Panc1 (cell line): Measurements from ENCODE around the gene CNKSR3. TPM values are rescaled to one million over a fixed set of nuclear protein-coding genes. Genes with fewer than 3 reads are reported as not detected.

ENCODE experiments used
- ATAC-seq: fragments of 200-7000 bp; cut with Tn5 transposase; 2 replicates; pipeline ENCODE4 v1.9.1; 2020; ENCODE audit warnings: mild to moderate bottlenecking, moderate library complexity
- BruUV-seq: library from RNA; stranded (reverse); fragments of 400-500 nt; replicated peaks from 2 replicates; lab custom pipeline; 2021; lab: Mats Ljungman, UMichigan
- CTCF ChIA-PET: fragments of 300-600 bp; sonication (Branson Sonifier 250); formaldehyde crosslinking; loops from one replicate; lab custom pipeline; 2022; ENCODE audit warnings: antibody characterized with exemption; lab: Charles Lee
- POLR2A ChIA-PET: fragments of 300-600 bp; sonication (Branson Sonifier 250); formaldehyde crosslinking; loops from one replicate; lab custom pipeline; 2022; ENCODE audit warnings: antibody characterized with exemption; lab: Charles Lee
- DNase-seq: peaks from one replicate; pipeline ENCODE4 v3.0.0-alpha.2; 2010; ENCODE audit warnings: low read depth, low spot score
- H3K27ac ChIP-seq: 2 replicates; pipeline ENCODE4 v1.5.1; 2011; ENCODE audit warnings: mild to moderate bottlenecking, low read length, inconsistent platforms
- H3K27me3 ChIP-seq: fragments of 200-500 bp; sonication (Bioruptor generic); 2 replicates; pipeline ENCODE4 v1.6.0; 2014; ENCODE audit warnings: low read length, inconsistent platforms; ENCODE audit not compliant: control insufficient read depth, insufficient read depth
- H3K36me3 ChIP-seq: fragments of 200-500 bp; sonication (Bioruptor generic); 2 replicates; pipeline ENCODE4 v1.5.1; 2014; ENCODE audit warnings: inconsistent platforms, mild to moderate bottlenecking, low read length, moderate library complexity; ENCODE audit not compliant: control insufficient read depth, insufficient read depth
- H3K4me1 ChIP-seq: 2 replicates; pipeline ENCODE4 v1.5.1; 2011; ENCODE audit warnings: inconsistent platforms, mild to moderate bottlenecking, low read length, moderate library complexity; ENCODE audit not compliant: control insufficient read depth, insufficient read depth
- H3K4me3 ChIP-seq, 2 experiments: 2 replicates each; pipeline ENCODE4 v1.5.1; 2011 to 2012; ENCODE audit warnings: low read depth in 2 of 2, low read length in 2 of 2, mild to moderate bottlenecking in 2 of 2, inconsistent platforms in 1 of 2, moderate library complexity in 1 of 2
- H3K9me3 ChIP-seq: fragments of 200-500 bp; sonication (Bioruptor generic); 2 replicates; pipeline ENCODE4 v1.5.1; 2014; ENCODE audit warnings: low read depth, mild to moderate bottlenecking, inconsistent platforms, low read length, moderate library complexity; ENCODE audit not compliant: control insufficient read depth, insufficient read depth
- POLR2AphosphoS5 ChIP-seq: IDR thresholded peaks from 2 replicates; pipeline ENCODE4 v1.6.1; 2012; ENCODE audit warnings: mild to moderate bottlenecking, low read depth, low read length, moderate library complexity
- SIN3A ChIP-seq: IDR thresholded peaks from 2 replicates; pipeline ENCODE4 v1.6.1; 2012; ENCODE audit warnings: low read depth, mild to moderate bottlenecking, low read length, moderate library complexity, borderline replicate concordance; ENCODE audit not compliant: insufficient read depth
- TCF7L2 ChIP-seq: IDR thresholded peaks from 2 replicates; pipeline ENCODE4 v1.6.1; 2011; ENCODE audit warnings: mild to moderate bottlenecking, low read depth, low read length, inconsistent platforms
- in situ Hi-C: cut with HindIII; loops from 2 replicates; pipeline ENCODE4 v1.10.0; 2016; ENCODE audit warnings: low sequenced_read_pairs, low pct_unique_long_range_greater_than_20kb
- intact Hi-C: fragments of 100-400 bp; cut with micrococcal nuclease; formaldehyde crosslinking; loops from one replicate; pipeline ENCODE4 v1.10.0; 2022; ENCODE audit not compliant: unreplicated experiment
- total RNA-seq: library from RNA; stranded (reverse); gene quantifications from one replicate; pipeline ENCODE4 v1.2.1, GENCODE V29; 2021; ENCODE audit not compliant: unreplicated experiment
- TF ChIP-seq, protein P1 (sequence below), 2 experiments: IDR thresholded peaks; 2 replicates each; pipeline ENCODE4 v1.6.1; 2011 to 2012; ENCODE audit warnings: low read depth in 2 of 2, control low read depth in 1 of 2, low read length in 1 of 2, mild to moderate bottlenecking in 1 of 2, moderate library complexity in 1 of 2; ENCODE audit not compliant: insufficient read depth in 1 of 2
- TF ChIP-seq, protein P2 (sequence below): fragments of 450-650 bp; IDR thresholded peaks from 2 replicates; pipeline ENCODE4 v1.5.1; 2017; ENCODE audit warnings: mild to moderate bottlenecking

Gene CNKSR3
- total RNA-seq, 1 experiment from 2014 or later, result 18.2 TPM

DNA sequence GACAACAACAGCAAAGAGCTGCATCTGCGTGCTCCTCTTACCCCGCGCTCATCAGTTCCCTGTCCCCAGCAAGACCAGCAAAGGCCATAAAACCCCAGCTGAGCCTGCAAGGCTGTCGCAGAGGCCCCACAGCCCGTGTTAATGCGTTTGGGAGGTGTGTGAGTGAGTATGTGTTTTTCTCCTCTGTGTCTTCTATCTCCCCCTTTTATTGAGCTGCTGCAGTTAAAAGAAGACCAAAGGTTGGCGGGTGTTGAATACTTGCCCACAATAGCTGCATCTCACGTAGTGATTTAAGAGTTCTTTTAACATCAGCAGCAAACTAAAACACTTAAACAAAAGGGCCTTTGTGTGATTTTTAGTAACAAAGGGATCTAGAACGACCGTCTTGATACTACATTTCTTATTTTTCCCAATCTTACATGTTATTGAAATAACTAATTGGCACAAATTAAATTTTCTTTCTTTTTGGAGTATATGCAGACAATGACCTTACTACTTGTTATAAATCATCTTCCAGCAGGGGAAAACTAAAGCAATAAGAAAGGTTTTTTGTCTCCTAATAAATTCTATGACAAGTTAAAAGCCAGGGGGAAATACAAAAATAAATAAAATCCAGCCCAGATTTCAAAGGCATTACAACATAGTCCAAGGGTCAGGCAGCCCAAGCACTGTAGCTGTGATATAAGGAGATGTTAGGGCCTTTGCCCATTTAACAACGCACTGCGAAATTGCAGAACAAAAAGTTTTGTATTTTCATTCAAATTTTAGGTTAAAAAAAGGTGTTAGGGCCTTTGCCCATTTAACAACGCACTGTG is 27.2 kb upstream of the CNKSR3 start:
- in situ Hi-C loops (no loop called here), intact Hi-C loops (no loop called here)
- DNase-seq (no peak), ATAC-seq (no peak)
- TF ChIP-seq TCF7L2, result no peak
- TF ChIP-seq SIN3A, result no peak
- no peak for TF ChIP-seq POLR2AphosphoS5
- TF ChIP-seq, protein P1, sequence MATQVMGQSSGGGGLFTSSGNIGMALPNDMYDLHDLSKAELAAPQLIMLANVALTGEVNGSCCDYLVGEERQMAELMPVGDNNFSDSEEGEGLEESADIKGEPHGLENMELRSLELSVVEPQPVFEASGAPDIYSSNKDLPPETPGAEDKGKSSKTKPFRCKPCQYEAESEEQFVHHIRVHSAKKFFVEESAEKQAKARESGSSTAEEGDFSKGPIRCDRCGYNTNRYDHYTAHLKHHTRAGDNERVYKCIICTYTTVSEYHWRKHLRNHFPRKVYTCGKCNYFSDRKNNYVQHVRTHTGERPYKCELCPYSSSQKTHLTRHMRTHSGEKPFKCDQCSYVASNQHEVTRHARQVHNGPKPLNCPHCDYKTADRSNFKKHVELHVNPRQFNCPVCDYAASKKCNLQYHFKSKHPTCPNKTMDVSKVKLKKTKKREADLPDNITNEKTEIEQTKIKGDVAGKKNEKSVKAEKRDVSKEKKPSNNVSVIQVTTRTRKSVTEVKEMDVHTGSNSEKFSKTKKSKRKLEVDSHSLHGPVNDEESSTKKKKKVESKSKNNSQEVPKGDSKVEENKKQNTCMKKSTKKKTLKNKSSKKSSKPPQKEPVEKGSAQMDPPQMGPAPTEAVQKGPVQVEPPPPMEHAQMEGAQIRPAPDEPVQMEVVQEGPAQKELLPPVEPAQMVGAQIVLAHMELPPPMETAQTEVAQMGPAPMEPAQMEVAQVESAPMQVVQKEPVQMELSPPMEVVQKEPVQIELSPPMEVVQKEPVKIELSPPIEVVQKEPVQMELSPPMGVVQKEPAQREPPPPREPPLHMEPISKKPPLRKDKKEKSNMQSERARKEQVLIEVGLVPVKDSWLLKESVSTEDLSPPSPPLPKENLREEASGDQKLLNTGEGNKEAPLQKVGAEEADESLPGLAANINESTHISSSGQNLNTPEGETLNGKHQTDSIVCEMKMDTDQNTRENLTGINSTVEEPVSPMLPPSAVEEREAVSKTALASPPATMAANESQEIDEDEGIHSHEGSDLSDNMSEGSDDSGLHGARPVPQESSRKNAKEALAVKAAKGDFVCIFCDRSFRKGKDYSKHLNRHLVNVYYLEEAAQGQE (IDR thresholded peaks at IDR 0.05; ENCODE audit: insufficient read depth in 1 of 2, low read depth in 2 of 2, low read length in 1 of 2), result no peak
- TF ChIP-seq, protein P2, sequence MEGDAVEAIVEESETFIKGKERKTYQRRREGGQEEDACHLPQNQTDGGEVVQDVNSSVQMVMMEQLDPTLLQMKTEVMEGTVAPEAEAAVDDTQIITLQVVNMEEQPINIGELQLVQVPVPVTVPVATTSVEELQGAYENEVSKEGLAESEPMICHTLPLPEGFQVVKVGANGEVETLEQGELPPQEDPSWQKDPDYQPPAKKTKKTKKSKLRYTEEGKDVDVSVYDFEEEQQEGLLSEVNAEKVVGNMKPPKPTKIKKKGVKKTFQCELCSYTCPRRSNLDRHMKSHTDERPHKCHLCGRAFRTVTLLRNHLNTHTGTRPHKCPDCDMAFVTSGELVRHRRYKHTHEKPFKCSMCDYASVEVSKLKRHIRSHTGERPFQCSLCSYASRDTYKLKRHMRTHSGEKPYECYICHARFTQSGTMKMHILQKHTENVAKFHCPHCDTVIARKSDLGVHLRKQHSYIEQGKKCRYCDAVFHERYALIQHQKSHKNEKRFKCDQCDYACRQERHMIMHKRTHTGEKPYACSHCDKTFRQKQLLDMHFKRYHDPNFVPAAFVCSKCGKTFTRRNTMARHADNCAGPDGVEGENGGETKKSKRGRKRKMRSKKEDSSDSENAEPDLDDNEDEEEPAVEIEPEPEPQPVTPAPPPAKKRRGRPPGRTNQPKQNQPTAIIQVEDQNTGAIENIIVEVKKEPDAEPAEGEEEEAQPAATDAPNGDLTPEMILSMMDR, result no peak
- ChIA-PET POLR2A (no interaction called here), CTCF (no interaction called here)
- H3K27me3 ChIP-seq, result no peaks in the 10 kb centered on the region
- H3K36me3 ChIP-seq, result no peaks in the 10 kb centered on the region
- no peak overlapping the region for H3K27ac ChIP-seq
- no peaks in the 10 kb centered on the region for H3K9me3 ChIP-seq
- H3K4me3 ChIP-seq, result no peak overlapping the region
- H3K4me1 ChIP-seq, result no peaks in the 10 kb centered on the region
- BruUV-seq, result no TSS peak

DNA sequence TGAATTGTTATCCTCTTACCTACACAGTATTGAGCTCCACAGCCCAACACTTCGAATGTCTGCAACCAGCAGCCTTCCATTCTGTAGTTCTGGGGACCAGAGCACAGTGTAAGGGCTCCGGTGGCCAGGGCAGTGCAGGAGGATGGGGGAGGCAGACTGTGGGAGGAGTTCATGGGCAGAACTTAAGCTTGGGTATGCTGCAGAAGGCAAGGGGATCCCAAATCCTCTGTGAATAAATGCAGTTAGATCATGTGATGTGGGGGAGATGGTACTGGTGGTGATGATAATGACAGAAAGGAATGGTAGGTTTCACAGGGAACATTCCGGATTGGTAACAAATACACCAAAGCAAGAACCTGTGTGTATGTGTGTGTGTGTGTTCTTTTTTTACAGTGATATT is 26.5 kb upstream of the CNKSR3 start:
- no TSS peak for BruUV-seq
- DNase-seq, result no peak
- Histone ChIP-seq H3K4me3 (no peak overlapping the region), H3K36me3 (no peaks in the 10 kb centered on the region), H3K9me3 (no peaks in the 10 kb centered on the region), H3K27ac (no peak overlapping the region), H3K4me1 (no peaks in the 10 kb centered on the region), H3K27me3 (no peaks in the 10 kb centered on the region)
- ATAC-seq, result no peak
- intact Hi-C loops, result no loop called here
- CTCF ChIA-PET, result no interaction called here
- TF ChIP-seq, protein P1 (IDR thresholded peaks at IDR 0.05; ENCODE audit: insufficient read depth in 1 of 2, low read depth in 2 of 2, low read length in 1 of 2), result no peak
- TF ChIP-seq TCF7L2 (no peak), POLR2AphosphoS5 (no peak), SIN3A (no peak)
- TF ChIP-seq, protein P2, result no peak
- in situ Hi-C loops, result no loop called here
- POLR2A ChIA-PET, result no interaction called here
